HG03432 (cell line): Measurements from ENCODE around the gene SPTBN4.
"Not testable (repeated sequence)": the region's sequence is repeated elsewhere in the genome, so short reads cannot be mapped to it uniquely, and the experiment has no call there.

Source experiments
- ATAC-seq: cut with Tn5 transposase; IDR thresholded peaks from one replicate; pipeline ENCODE4 v1.9.1; 2021; ENCODE audit warnings: mild to moderate bottlenecking, moderate library complexity; ENCODE audit not compliant: unreplicated experiment

The SPTBN4 gene

DNA sequence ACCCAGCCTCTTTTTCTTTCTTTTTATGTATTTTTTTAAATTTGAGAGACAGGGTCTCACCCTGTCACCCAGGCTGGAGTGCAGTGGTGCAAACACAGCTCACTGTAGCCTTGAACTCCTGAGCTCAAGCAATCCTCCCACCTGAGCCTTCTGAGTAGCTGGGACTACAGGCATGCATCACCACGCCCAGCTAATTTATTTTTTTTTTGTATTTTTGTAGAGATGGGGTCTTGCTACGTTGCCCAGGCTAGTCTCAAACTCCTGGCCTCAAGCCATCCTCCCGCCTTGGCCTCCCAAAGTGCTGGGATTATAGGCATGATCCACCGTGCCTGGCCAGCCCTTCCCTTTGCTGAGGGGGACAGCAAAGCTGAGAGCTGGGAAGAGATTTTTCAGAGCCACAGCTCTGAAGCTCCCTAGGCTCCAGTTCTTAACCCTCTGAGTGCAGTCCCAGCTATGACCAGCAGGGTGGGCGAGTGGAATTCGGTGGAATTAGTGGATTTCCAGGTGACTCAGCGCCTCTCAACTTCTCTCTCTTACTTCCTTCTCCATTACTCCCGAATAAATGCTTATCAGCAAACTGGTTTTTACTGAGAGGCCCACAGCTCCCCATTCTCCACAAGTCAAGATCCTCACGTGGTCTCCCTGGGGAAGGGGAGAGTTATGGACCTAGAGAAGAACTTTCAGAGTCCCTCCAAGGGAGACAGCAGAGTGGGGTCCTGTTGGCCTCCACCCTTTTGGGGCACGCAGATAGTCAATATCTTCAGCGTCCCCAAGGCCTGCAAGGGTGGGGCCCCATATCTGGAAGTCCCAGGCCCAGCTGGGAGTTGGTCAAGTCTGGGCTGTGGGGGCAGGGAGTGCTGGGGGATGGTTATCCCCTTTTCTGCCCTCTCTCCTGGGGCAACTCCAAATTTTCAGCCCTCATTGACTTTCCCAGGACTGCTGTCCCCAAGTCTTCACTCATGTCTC lies 2.5 kb upstream of the SPTBN4 start:
- ATAC-seq, result no peak

DNA sequence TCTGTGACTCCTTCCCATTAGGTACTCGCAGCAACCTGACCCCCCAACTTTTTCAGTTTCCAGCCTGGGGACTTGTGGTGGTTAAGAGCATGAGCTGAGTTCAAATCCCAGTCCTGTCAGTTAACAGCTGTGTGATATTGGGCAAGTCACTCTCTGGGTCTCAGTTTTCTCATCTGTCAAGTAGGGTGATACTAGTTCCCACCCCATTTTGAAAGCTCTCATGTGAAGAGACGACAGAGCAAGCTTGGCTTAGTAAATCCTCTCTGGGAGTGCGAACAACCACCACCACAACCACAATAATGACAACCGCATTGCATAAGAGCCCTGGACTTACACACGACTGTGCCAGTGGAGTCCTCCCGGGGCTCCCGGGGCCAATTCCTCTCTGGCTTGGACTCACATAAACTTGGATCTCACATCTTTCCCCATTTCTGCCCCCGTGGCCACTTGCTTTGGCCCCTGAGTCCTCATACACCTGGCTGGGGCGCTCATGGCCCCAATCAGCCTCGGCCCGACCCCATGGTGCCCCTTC lies 1.7 kb upstream of the SPTBN4 start:
- no peak for ATAC-seq

DNA sequence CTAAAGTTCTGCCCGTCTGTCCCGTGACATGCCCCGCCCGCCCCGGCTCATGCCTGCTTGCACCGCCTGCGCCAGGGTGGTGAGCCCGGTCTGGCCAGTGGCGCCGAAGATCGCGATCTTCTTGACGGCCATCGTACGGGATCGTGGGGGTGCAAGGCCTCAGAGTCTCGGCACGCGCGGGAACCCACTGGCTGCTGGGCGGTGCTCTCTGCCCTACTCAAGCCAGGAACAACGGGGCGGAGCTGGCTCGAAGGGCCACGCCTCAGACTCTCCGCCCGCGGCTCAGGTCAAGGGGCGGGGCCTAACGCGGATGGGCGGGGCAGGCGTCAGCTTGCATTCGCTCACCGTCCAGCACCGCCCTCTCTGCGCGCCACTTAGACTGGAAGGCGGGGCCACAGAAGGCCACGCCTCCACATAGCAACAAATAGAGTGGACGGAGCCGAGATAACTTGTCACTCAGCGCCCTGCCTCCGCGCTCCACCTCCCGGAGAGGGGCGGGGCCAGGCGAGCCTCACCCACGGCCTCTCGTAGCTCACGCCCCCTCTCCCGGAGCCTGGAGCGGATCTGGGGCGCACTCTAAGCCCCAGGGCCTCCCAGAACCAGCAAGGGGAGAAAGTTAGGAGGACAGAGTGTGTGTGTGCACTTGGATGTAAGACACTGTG lies 1.1 kb upstream of the SPTBN4 start, which contains the start of gene BLVRB:
Gene BLVRB (minus strand): TSS at position 189 of the 662 bp plus-strand sequence. CDS start 57 bp downstream, at position 132.
- ATAC-seq, result peak; percentile 84

DNA sequence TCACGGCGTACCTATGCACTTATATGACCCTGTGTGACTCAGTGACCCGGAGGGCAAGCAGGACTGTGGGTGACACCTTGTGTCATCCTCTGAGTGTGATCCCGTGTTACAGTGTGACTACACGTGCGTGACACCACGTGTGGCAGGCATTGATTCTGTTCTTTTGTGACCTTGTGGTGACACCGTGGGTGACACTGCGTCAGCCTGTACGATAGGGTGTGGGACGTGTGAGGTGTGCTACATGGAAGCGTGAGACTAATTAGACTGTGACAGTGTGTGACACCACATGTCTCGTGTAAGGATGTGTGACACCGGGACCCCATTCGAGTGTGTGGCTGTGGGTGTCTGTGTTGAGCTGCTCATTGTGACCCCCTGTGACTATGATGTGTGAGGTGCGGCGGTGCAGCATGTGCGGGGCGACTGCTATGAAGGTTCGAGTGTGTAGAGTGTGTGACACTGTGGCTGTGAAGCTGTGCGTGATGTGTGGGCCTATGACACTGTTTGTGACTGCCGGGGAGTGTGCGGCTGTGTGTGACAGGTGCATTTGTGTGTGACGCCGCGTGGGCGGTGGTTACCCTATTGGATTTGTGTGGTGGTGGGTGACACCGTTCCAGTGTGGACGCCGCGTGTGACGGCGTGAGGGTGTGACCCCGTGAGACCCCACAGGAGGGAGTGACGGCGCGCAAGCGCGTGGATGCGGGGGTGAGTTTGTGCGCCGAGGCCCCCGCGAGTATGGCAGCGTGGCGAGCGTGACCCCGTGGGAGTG lies 399 bp upstream of the SPTBN4 start:
- ATAC-seq, result peak; percentile 27

DNA sequence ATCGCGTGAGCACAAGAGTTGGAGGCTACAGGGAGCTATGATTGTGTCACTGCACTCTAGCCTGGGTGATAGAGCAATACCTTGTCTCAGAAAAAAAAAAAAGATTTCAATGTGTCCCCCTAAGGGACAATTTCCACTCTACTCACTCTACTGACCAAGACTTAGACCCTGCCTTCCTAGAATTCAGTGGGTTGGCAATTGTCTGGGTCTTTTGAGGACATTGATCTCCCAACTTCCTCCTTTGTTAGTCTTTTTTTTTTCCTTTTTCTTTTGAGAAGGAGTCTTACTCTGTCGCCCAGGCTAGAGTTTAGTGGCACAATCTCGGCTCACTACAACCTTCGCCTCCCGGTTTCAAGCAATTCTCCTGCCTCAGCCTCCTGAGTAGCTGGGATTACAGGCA lies 2.2 kb downstream of the SPTBN4 start:
- ATAC-seq, result no peak

DNA sequence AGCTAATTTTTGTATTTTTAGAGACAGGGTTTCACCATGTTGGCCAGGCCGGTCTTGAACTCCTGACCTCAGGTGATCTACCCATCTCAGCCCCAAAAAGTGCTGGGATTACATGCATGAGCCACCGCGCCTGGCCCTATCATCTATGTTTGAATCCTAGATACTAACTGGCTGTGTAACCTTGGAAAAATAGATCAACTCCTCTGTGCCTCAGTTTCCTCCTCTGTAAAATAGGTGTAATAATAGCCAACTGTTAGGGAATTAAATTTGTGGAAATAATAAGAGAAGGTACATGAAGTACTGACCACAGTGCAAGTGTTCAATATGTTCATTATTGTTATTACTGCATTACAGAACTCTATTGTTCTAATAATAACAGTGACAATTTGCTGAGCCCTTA lies 4.3 kb downstream of the SPTBN4 start:
- ATAC-seq, result no peak

DNA sequence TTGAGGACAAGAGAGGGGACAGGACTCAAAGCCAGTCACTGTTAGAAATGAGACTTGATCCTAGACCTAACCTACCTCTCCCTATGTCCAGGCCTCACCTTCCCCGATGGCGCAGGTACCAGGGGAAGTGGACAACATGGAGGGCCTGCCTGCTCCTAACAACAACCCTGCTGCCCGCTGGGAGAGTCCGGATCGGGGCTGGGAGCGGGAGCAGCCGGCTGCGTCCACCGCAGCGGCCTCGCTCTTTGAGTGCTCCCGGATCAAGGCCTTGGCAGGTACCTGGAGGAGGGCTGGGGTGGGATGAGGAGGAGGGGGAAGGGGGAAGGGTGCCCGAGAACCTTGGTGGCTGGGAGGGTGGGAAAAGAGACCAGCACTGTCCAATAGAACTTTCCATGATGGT lies 5.7 kb downstream of the SPTBN4 start:
- ATAC-seq, result no peak

DNA sequence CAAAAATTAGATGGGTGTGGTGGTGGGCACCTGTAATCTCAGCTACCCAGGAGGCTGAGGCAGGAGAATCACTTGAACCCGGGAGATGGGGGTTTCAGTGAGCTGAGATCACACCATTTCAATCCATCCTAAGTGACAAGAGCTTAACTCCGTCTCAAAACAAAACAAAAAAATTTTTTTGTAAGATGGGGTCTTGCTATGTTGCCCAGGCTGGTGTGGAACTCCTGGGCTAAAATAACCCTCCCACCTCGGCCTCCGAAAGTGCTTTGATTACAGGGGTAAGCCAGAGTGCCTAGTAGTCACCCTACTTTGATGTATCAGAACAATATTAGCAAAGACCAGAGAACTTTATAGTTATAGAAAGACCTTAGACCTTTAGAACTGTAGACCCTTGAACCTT lies 7.9 kb downstream of the SPTBN4 start:
- no peak for ATAC-seq

DNA sequence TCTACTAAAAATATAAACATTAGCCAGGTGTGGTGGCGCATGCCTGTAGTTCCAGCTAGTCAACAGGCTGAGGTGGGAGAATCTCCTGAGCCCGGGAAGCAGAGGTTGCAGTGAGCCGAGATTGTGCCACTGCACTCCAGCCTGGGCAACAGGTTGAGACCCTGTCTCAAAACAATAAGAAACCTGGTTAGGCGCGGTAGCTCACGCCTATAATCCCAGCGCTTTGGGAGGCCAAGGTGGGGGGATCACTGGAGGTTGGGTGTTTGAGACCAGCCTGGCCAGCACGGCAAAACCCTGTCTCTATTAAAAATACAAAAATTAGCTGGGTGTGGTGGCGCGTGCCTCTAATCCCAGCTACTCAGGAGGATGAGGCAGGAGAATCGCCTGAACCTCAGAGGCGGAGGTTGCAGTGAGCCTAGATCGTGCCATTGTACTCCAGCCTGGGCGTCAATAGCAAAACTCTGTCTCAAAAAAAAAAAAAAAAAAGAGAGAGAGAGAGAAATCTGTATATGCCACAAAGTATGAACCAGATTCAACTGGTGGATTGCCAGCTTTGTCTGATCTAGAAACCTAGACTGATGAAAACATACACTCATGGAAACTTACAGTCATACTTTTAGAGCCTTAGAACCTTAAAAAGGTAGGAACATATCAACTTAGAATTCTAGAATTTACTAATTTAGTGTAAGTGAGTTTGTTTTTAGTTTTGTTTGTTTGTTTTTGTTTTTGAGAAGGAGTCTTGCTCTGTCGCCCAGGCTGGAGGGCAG lies 9.3 kb downstream of the SPTBN4 start:
- ATAC-seq, result not testable (repeated sequence)

DNA sequence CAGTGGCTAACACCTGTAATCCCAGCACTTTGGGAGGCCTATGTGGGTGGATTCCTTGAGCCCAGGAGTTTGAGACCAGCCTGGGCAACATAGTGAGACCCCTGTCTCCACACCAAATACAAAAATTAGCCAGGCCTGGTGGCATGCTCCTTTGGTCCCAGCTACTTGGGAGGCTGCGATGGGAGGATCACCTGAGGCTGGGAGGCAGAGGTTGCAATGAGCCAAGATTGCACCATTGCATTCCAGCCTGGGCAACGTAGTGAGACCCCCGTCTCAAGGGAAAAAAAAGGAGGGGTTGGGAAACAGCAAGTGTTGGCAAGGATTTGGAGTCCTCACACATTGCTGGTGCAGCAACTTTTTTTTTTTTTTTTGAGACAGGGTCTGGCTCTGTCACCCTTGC lies 19.2 kb downstream of the SPTBN4 start:
- no peak for ATAC-seq

DNA sequence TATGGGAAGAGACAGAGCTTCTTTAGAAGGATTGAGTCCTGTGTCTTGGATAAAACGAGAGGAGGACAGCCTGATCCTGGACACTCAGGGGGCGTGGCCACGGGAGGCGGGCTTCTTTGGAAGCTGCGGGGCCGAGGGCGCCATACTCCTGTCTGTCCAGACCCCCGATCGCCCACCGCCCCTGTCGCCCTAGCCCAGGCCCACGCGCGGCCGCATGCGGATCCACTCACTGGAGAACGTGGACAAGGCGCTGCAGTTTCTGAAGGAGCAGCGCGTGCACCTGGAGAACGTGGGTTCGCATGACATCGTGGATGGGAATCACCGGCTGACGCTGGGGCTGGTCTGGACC lies 23.1 kb downstream of the SPTBN4 start:
- no peak for ATAC-seq

DNA sequence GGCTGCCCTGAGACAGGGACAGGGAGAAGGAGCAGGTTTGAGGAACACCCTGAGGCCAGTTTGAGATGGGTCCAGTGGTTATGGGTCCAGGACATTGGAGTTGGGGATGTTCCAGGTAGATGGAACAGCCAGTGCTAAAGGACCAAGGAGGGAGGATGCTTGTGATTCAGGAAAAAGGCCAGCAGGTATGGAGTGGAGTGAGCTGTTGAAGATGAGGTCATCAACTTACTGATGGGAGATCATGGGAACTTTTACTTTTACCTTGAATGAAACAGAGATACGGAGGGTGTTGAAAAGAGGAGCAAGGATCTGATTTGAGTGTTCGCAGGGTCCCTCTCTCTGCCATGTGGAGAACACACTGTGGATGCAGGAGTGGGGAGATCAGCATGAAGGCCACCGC lies 25.5 kb downstream of the SPTBN4 start:
- no peak for ATAC-seq

DNA sequence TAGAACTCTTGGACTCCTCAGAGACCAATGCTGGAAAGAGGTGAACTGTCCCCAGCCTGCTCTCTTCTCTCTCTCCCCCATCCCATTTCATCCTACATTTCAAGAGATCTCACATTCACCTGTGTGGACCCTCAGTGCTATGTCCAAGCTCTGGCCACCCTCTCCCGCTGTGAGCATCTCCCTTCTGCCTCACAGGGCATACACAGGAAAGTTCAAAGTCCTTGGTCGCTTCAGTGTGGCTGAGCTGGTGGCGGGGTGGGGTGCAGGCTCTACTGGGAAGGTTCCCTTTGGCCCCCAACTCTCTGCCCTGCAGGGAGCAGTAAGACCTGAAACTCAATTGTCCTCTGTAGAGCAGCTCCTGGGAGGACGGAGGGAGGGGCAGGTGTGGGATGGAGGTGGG lies 27.0 kb downstream of the SPTBN4 start:
- ATAC-seq, result no peak

DNA sequence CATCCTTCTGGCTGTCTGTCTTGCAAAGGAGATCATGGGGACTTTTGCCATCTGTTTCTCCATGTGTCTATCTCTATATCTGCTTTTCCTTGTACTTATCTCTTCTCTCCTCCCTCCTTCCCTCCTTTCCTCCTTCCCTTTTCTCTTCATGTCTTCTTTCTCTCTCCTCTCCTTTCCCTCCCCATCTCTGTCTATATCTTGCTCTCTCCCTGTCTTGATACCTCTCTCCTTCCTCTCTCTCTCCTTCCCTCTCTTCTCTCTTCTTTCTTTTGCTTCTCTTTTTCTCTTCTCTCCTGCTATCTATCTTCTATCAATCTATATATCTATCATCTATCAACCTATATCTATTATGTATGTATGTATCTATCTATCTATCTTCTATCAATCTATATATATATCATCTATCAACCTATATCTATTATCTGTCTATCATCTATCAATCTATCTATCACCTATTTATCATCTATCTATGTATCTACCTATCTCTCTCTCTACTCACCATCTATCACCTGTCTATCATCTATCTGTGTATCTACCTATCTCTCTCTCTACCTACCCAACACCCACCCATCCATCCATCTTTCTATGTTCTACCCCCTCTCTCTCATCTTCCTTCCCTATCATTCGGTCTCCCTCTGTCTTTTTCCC lies 27.5 kb downstream of the SPTBN4 start:
- ATAC-seq, result no peak

DNA sequence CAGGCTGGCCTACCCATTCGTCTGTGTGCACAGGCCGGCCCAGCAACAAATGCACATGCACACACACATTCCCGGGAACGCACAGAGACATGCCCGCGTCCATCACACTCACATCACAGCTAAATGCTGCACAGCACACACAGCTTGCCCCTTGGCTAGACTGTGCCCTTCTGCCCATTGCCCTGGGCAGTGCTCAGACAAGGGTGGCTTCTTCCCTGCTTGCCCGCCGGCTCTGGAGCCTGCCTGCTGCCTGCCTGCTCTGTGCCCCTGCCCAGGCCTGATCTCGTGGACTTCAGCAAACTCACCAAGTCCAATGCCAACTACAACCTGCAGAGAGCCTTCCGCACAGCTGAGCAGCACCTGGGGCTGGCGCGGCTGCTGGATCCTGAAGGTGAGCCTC lies 30.4 kb downstream of the SPTBN4 start:
- ATAC-seq, result no peak

DNA sequence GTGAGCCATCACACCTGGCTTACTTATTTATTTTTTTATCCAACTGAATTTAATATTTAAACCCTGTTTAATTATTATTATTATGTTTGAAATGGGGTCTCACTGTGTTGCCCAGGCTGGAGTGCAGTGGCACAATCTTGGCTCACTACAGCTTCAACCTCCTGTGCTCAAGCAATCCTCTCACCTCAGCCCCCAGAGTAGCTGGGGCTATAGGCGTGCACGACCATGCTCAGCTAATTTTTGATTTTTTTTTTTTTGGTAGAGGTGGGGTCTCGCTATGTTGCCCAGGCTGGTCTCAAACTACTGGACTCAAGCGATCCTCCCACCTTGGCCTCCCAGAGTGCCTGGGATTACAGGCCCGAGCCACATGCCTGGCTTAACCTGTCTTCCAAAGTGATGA lies 32.5 kb downstream of the SPTBN4 start:
- no peak for ATAC-seq

DNA sequence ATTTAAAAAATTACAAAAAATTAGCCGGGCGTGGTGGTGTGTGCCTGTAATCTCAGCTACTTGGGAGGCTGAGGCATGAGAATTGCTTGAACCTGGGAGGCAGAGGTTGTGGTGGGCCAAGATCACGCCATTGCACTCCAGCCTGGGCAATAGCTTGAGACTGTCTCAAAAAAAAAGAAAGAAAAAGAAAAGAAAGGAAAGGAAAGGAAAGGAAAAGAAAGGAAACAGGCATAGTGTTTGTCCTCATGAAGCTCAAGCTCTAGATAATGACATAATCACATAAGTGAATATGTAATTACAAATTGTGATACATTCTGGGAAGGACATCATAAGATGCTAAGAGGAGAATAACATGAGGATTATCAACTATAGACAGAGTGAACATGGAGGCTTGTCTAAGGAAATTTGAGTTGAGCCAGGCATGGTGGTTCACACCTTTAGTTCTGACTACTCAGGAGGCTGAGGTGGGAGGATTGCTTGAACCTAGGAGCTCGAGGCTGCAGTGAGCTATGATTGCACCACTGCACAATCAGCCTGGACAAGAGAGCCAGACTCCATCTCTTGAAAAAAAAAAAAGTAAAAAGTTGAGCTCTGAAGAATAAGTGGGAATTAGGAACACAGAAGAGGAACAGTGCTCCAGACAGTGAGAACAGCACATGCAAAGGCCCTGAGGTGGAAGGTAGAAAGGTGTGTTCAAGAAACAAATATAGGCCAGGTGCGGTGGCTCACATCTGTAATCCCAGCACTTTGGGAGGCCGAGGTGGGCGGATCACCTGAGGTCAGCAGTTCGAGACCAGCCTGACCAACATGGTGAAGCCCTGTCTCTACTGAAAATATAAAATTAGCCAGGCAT lies 34.1 kb downstream of the SPTBN4 start:
- not testable (repeated sequence) for ATAC-seq

DNA sequence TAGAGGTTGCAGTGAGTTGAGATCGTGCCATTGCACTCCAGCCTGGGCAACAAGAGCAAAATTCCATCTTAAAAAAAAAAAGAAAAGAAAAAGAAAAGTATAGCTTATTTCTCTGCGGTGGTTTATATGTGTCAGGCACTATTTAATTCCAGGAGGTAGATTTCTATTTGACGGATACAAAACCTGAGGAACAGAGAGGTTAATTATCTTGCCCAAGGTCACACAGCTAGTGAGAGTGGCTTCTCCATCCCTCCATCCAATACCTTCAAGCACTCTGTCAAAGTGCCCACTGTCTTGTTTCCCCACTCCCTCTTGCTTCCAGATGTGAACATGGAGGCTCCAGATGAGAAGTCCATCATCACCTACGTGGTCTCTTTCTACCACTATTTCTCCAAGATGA lies 34.8 kb downstream of the SPTBN4 start:
- no peak for ATAC-seq

DNA sequence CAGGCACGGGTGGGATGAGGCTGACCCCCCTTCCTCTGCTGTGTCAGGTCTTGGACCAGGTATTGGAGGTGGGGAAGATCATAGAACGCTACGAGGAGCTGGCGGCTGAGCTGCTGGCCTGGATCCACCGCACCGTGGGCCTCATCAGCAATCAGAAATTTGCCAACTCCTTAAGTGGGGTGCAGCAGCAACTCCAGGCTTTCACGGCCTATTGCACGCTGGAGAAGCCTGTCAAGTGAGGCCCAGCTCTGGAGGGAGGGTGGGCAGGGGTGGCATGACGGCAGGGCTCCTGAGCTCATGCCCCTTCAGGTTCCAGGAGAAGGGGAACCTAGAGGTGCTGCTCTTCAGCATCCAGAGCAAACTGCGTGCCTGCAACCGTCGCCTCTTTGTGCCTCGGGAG lies 35.3 kb downstream of the SPTBN4 start:
- no peak for ATAC-seq
